ENCODE results near the gene SLC35A3. TPM values are rescaled to one million over a fixed set of nuclear protein-coding genes. Genes with fewer than 3 reads are reported as not detected.

Gene SLC35A3
- total RNA-seq, 4 donors from 2014 or later = 4.6 to 10.3 (median 8.2) TPM

- TF ChIP-seq CTCF (IDR thresholded peaks at IDR 0.05 in 4 of 5, conservative IDR thresholded peaks at IDR 0.05 in 1 of 5) (no peak), POLR2A (IDR thresholded peaks at IDR 0.05) (no peak)
- DNase-seq (no peak), ATAC-seq (no peak)
- no peak overlapping the region for H3K4me3 ChIP-seq
- H3K4me1 ChIP-seq = no peaks in the 10 kb centered on the region
- intact Hi-C loops (cut with DNase I; ENCODE audit: low total_unique reads) = no loop called here
- H3K27ac ChIP-seq = no peak overlapping the region
- no peaks in the 10 kb centered on the region for H3K36me3 ChIP-seq
- no peaks in the 10 kb centered on the region for H3K27me3 ChIP-seq
- no peaks in the 10 kb centered on the region for H3K9me3 ChIP-seq
- in situ Hi-C loops (cut with MboI; ENCODE audit: low sequenced_read_pairs in 4 of 4) = no loop called here
Measured at GRCh38 chr1:99942723-99943122, 27.1 kb upstream of the SLC35A3 start.

- H3K36me3 ChIP-seq = no peaks in the 10 kb centered on the region
- intact Hi-C loops (cut with DNase I; ENCODE audit: low total_unique reads) = no loop called here
- no peak overlapping the region for H3K4me3 ChIP-seq
- in situ Hi-C loops (cut with MboI; ENCODE audit: low sequenced_read_pairs in 4 of 4) = no loop called here
- DNase-seq (no peak), ATAC-seq (no peak)
- H3K9me3 ChIP-seq = no peaks in the 10 kb centered on the region
- no peak overlapping the region for H3K27ac ChIP-seq
- H3K27me3 ChIP-seq = no peaks in the 10 kb centered on the region
- TF ChIP-seq POLR2A (IDR thresholded peaks at IDR 0.05) (no peak), CTCF (IDR thresholded peaks at IDR 0.05 in 4 of 5, conservative IDR thresholded peaks at IDR 0.05 in 1 of 5) (no peak)
- H3K4me1 ChIP-seq = no peaks in the 10 kb centered on the region
Measured at GRCh38 chr1:99943223-99943794, 26.5 kb upstream of the SLC35A3 start.

- DNase-seq = no peak
- no peak overlapping the region for H3K27ac ChIP-seq
- H3K36me3 ChIP-seq = no peaks in the 10 kb centered on the region
- intact Hi-C loops (cut with DNase I; ENCODE audit: low total_unique reads) (no loop called here), in situ Hi-C loops (cut with MboI; ENCODE audit: low sequenced_read_pairs in 4 of 4) (no loop called here)
- H3K4me1 ChIP-seq = no peaks in the 10 kb centered on the region
- H3K9me3 ChIP-seq = no peaks in the 10 kb centered on the region
- ATAC-seq = no peak
- H3K4me3 ChIP-seq = no peak overlapping the region
- no peaks in the 10 kb centered on the region for H3K27me3 ChIP-seq
- TF ChIP-seq CTCF (IDR thresholded peaks at IDR 0.05 in 4 of 5, conservative IDR thresholded peaks at IDR 0.05 in 1 of 5) (no peak), POLR2A (IDR thresholded peaks at IDR 0.05) (no peak)
Measured at GRCh38 chr1:99944192-99944591, 25.6 kb upstream of the SLC35A3 start.

GRCh38 chr1:99945174-99945573, 24.6 kb upstream of the SLC35A3 start:
- Histone ChIP-seq H3K27me3 (no peaks in the 10 kb centered on the region), H3K4me3 (no peak overlapping the region), H3K27ac (no peak overlapping the region), H3K9me3 (no peaks in the 10 kb centered on the region), H3K36me3 (no peaks in the 10 kb centered on the region), H3K4me1 (no peaks in the 10 kb centered on the region)
- DNase-seq (no peak), ATAC-seq (no peak)
- in situ Hi-C loops (cut with MboI; ENCODE audit: low sequenced_read_pairs in 4 of 4) (no loop called here), intact Hi-C loops (cut with DNase I; ENCODE audit: low total_unique reads) (no loop called here)
- TF ChIP-seq POLR2A (IDR thresholded peaks at IDR 0.05) (no peak), CTCF (IDR thresholded peaks at IDR 0.05 in 4 of 5, conservative IDR thresholded peaks at IDR 0.05 in 1 of 5) (no peak)

GRCh38 chr1:99950486-99950885, 19.3 kb upstream of the SLC35A3 start:
- ATAC-seq (no peak), DNase-seq (no peak)
- H3K9me3 ChIP-seq = no peaks in the 10 kb centered on the region
- no peak overlapping the region for H3K4me3 ChIP-seq
- H3K36me3 ChIP-seq = no peaks in the 10 kb centered on the region
- no peaks in the 10 kb centered on the region for H3K4me1 ChIP-seq
- no peak for TF ChIP-seq CTCF (IDR thresholded peaks at IDR 0.05 in 4 of 5, conservative IDR thresholded peaks at IDR 0.05 in 1 of 5)
- TF ChIP-seq POLR2A (IDR thresholded peaks at IDR 0.05) = no peak
- H3K27ac ChIP-seq = no peak overlapping the region
- intact Hi-C loops (cut with DNase I; ENCODE audit: low total_unique reads) = no loop called here
- no peaks in the 10 kb centered on the region for H3K27me3 ChIP-seq
- in situ Hi-C loops (cut with MboI; ENCODE audit: low sequenced_read_pairs in 4 of 4) = no loop called here

All from gastrocnemius medialis (tissue), 4 donors.